Peyer's patch (tissue), 4 donors: ENCODE data around the gene PTPRC. TPM values are rescaled to one million over a fixed set of nuclear protein-coding genes. Genes with fewer than 3 reads are reported as not detected.
A peak's percentile ranks its signal among the peaks of the same experiment; 100 is the strongest.

Source experiments
- DNase-seq, 3 donors: peaks; one replicate each; pipeline ENCODE4 v3.0.0-alpha.2; 2017 to 2019
- H3K27ac ChIP-seq, 4 donors: fragments of 200-600 bp; sonication (generic); one replicate each; pipeline ENCODE4 v1.5.1; 2016 to 2019
- H3K27me3 ChIP-seq, 2 donors: fragments of 200-600 bp; sonication (generic); one replicate each; pipeline ENCODE4 v1.5.1; 2019
- H3K36me3 ChIP-seq, 3 donors: fragments of 200-600 bp; sonication (generic); one replicate each; pipeline ENCODE4 v1.5.1; 2016 to 2019
- H3K4me1 ChIP-seq, 4 donors: fragments of 200-600 bp; sonication (generic); one replicate each; pipeline ENCODE4 v1.5.1; 2016 to 2019
- H3K4me3 ChIP-seq, 4 donors: fragments of 200-600 bp; sonication (generic); 1 replicate in 3 of 4; 2 replicates in 1 of 4; pipeline ENCODE4 v1.5.1; 2016 to 2019; ENCODE audit warnings: mild to moderate bottlenecking in 1 of 4
- H3K9me3 ChIP-seq, 4 donors: fragments of 200-600 bp; sonication (generic); one replicate each; pipeline ENCODE4 v1.5.1; 2016 to 2019; ENCODE audit warnings: mild to moderate bottlenecking in 1 of 4
- CTCF ChIP-seq, 6 experiments: fragments of 450-650 bp in 4 of 6; fragments of 200-600 bp in 2 of 6; sonication (generic) in 1 of 6; IDR thresholded peaks; one replicate each; pipeline ENCODE4 v1.5.1; 2017 to 2019; ENCODE audit warnings: antibody characterized with exemption in 6 of 6, mild to moderate bottlenecking in 3 of 6, moderate library complexity in 1 of 6
- POLR2A ChIP-seq, 2 donors: fragments of 450-650 bp; IDR thresholded peaks; one replicate each; pipeline ENCODE4 v1.5.1; 2017; ENCODE audit warnings: antibody characterized with exemption in 2 of 2, mild to moderate bottlenecking in 2 of 2, moderate library complexity in 2 of 2
- total RNA-seq, 4 donors: library from RNA; depleted of rRNA; stranded (reverse); fragments of >200 nt; gene quantifications; one replicate each; pipeline ENCODE4 v1.1.0, GENCODE V29; 2016

The PTPRC gene
- total RNA-seq, 4 donors from 2014 or later = 13.3 to 127 (median 22.1) TPM

- no peaks in the 10 kb centered on the region for H3K9me3 ChIP-seq
- TF ChIP-seq POLR2A (IDR thresholded peaks at IDR 0.05) (no peak), CTCF (IDR thresholded peaks at IDR 0.05) (no peak)
- H3K27ac ChIP-seq = no peak overlapping the region
- no peaks in the 10 kb centered on the region for H3K4me1 ChIP-seq
- H3K4me3 ChIP-seq = no peak overlapping the region
- DNase-seq = no peak
- H3K27me3 ChIP-seq = no peaks in the 10 kb centered on the region
- H3K36me3 ChIP-seq = no peaks in the 10 kb centered on the region
Measured at GRCh38 chr1:198605406-198605805, 33.4 kb upstream of the PTPRC start.

- no peak for DNase-seq
- no peaks in the 10 kb centered on the region for H3K9me3 ChIP-seq
- no peaks in the 10 kb centered on the region for H3K36me3 ChIP-seq
Measured at GRCh38 chr1:198606020-198606438, 32.8 kb upstream of the PTPRC start.

GRCh38 chr1:198607714-198608113 is 31.1 kb upstream of the PTPRC start:
- H3K4me1 ChIP-seq = no peaks in the 10 kb centered on the region
- H3K9me3 ChIP-seq = no peaks in the 10 kb centered on the region
- no peaks in the 10 kb centered on the region for H3K27me3 ChIP-seq
- no peaks in the 10 kb centered on the region for H3K36me3 ChIP-seq
- TF ChIP-seq POLR2A (IDR thresholded peaks at IDR 0.05) = no peak
- TF ChIP-seq CTCF (IDR thresholded peaks at IDR 0.05) = no peak
- no peak overlapping the region for H3K27ac ChIP-seq
- DNase-seq = no peak
- no peak overlapping the region for H3K4me3 ChIP-seq

More at GRCh38 chr1:198606020-198606438, 32.8 kb upstream of the PTPRC start:
- TF ChIP-seq CTCF (IDR thresholded peaks at IDR 0.05) = no peak
- no peak for TF ChIP-seq POLR2A (IDR thresholded peaks at IDR 0.05)
- Histone ChIP-seq H3K4me1 (no peaks in the 10 kb centered on the region), H3K4me3 (no peak overlapping the region), H3K27ac (no peak overlapping the region), H3K27me3 (no peaks in the 10 kb centered on the region)

- no peak for DNase-seq
- Histone ChIP-seq H3K4me3 (no peak overlapping the region), H3K27ac (peak overlapping the region in 1 of 4 donors; percentile 3), H3K9me3 (no peaks in the 10 kb centered on the region), H3K27me3 (no peaks in the 10 kb centered on the region), H3K36me3 (no peaks in the 10 kb centered on the region), H3K4me1 (no peaks in the 10 kb centered on the region)
- TF ChIP-seq CTCF (IDR thresholded peaks at IDR 0.05) (no peak), POLR2A (IDR thresholded peaks at IDR 0.05) (no peak)
Measured at GRCh38 chr1:198610362-198610761, 28.5 kb upstream of the PTPRC start.

GRCh38 chr1:198611219-198611618 is 27.6 kb upstream of the PTPRC start:
- Histone ChIP-seq H3K4me3 (no peak overlapping the region), H3K27me3 (no peaks in the 10 kb centered on the region), H3K27ac (peak overlapping the region in 3 of 4 donors; percentile 7 to 55 (median 29)), H3K9me3 (no peaks in the 10 kb centered on the region), H3K36me3 (no peaks in the 10 kb centered on the region), H3K4me1 (no peaks in the 10 kb centered on the region)
- no peak for DNase-seq
- TF ChIP-seq POLR2A (IDR thresholded peaks at IDR 0.05) (no peak), CTCF (IDR thresholded peaks at IDR 0.05) (no peak)
